ENCODE data around the gene ADCY9.
"Not testable (repeated sequence)": the region's sequence is repeated elsewhere in the genome, so short reads cannot be mapped to it uniquely, and the experiment has no call there.

GRCh38 chr16:4153364-4153763, 37.1 kb upstream of the ADCY9 start:
- TF ChIP-seq POLR2A (IDR thresholded peaks at IDR 0.05; ENCODE audit: extremely low read depth, insufficient read length); MYC (IDR thresholded peaks at IDR 0.05; ENCODE audit: low read depth, low read length): not testable (repeated sequence)
